GM23248 (cell line): ENCODE results near the gene ACAT1.

Experiments used
- EZH2 ChIP-seq: fragments of 200-600 bp; sonication (generic); IDR thresholded peaks from 2 replicates; pipeline ENCODE4 v1.6.1; 2018; ENCODE audit warnings: antibody characterized with exemption, mild to moderate bottlenecking; ENCODE audit not compliant: insufficient read depth, poor library complexity, severe bottlenecking
- EZH2phosphoT487 ChIP-seq: fragments of 200-600 bp; sonication (generic); IDR thresholded peaks from 2 replicates; pipeline ENCODE4 v1.6.1; 2018; ENCODE audit warnings: antibody characterized with exemption, moderate library complexity, mild to moderate bottlenecking, low read depth; ENCODE audit not compliant: insufficient read depth

DNA sequence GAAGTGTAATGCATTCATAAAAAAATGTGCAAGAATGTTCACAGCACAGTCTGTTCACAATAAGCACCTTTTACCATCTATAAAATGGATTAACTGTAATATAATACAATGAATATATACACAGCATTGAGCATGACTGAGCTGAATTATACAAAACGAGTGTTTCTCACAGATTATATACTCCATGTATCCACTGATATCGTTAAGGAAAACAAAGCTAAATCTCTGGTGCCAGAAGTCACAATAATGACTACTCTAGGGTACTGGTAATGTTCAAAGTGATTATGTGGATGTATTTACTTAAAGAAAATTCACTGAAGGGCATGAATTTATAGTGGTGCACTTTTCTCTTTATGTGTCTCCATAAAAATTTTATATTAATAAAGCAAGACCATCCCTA is 33.2 kb downstream of the ACAT1 start:
- TF ChIP-seq EZH2phosphoT487 (no peak), EZH2 (no peak)
